HL-60 (cell line): Measurements from ENCODE around the gene PTMA.

ENCODE experiments used
- CTCF ChIP-seq: IDR thresholded peaks from one replicate; pipeline ENCODE4 v1.5.1; 2011; ENCODE audit warnings: low read length, control low read depth, inconsistent platforms; ENCODE audit not compliant: insufficient read depth
- GABPA ChIP-seq: IDR thresholded peaks from 2 replicates; pipeline ENCODE4 v1.6.1; 2012; ENCODE audit warnings: low read depth
- POLR2AphosphoS5 ChIP-seq: IDR thresholded peaks from 2 replicates; pipeline ENCODE4 v1.6.1; 2012; ENCODE audit warnings: low read depth

GRCh38 chr2:231667096-231667427 is 41.3 kb upstream of the PTMA start:
- TF ChIP-seq GABPA (no peak; the same call in 1 of the 2 replicates), CTCF (no peak), POLR2AphosphoS5 (no peak)
